H1 (cell line): ENCODE measurements around the gene PGP. TPM values are rescaled to one million over a fixed set of nuclear protein-coding genes. Genes with fewer than 3 reads are reported as not detected.

Experiments
- CTCF ChIA-PET: fragments of 300-600 bp; sonication (Branson Sonifier 250); formaldehyde crosslinking; loops from one replicate; lab custom pipeline; 2021; ENCODE audit not compliant: partially characterized antibody; lab: Charles Lee
- POLR2A ChIA-PET: fragments of 300-600 bp; sonication (Branson Sonifier 250); formaldehyde crosslinking; loops from one replicate; lab custom pipeline; 2021; ENCODE audit warnings: inconsistent platforms; ENCODE audit not compliant: partially characterized antibody; lab: Charles Lee
- DNase-seq, 2 experiments: peaks; one replicate each; pipeline versions ENCODE4 v3.0.0 to v3.0.0-alpha.2; 2010 to 2022; ENCODE audit warnings: low spot score in 2 of 2, low read depth in 1 of 2, mixed read lengths in 1 of 2
- FAIRE-seq: peaks from 2 replicates; lab custom pipeline; 2011; peaks lifted over from hg19 to GRCh38; lab: Jason Lieb, UNC
- H2AFZ ChIP-seq: 2 replicates; pipeline ENCODE4 v1.8.1; 2012; ENCODE audit warnings: low read length, inconsistent platforms
- H2AK5ac ChIP-seq: 2 replicates; pipeline ENCODE4 v1.6.1; 2013; ENCODE audit warnings: low read depth, low read length
- H2BK120ac ChIP-seq: replicated peaks from 2 replicates; pipeline ENCODE3; 2013; ENCODE audit warnings: low read depth, low read length, inconsistent platforms
- H2BK12ac ChIP-seq: 2 replicates; pipeline ENCODE4 v1.6.1; 2013; ENCODE audit warnings: low read depth, low read length
- H2BK15ac ChIP-seq: 2 replicates; pipeline ENCODE4 v1.6.1; 2013; ENCODE audit warnings: low read length
- H2BK20ac ChIP-seq: 2 replicates; pipeline ENCODE4 v1.6.1; 2013; ENCODE audit warnings: low read length
- H2BK5ac ChIP-seq: 2 replicates; pipeline ENCODE4 v1.6.1; 2013; ENCODE audit warnings: low read depth, low read length
- H3K14ac ChIP-seq: 2 replicates; pipeline ENCODE4 v1.6.1; 2013; ENCODE audit warnings: inconsistent platforms; ENCODE audit not compliant: insufficient read length
- H3K18ac ChIP-seq: 2 replicates; pipeline ENCODE4 v1.6.1; 2013; ENCODE audit warnings: low read length; ENCODE audit errors: extremely low read depth
- H3K23ac ChIP-seq: 2 replicates; pipeline ENCODE4 v1.6.1; 2013; ENCODE audit warnings: inconsistent platforms; ENCODE audit not compliant: insufficient read length
- H3K23me2 ChIP-seq: 2 replicates; pipeline ENCODE4 v1.6.1; 2013; ENCODE audit warnings: low read depth, low read length
- H3K27ac ChIP-seq: 2 replicates; pipeline ENCODE4 v1.6.1; 2011; ENCODE audit warnings: low read depth, low read length, inconsistent platforms
- H3K27me3 ChIP-seq, 4 experiments: replicated peaks in 1 of 4; 1 replicate in 1 of 4; 2 replicates in 3 of 4; pipeline versions ENCODE4 v1.6.1 to v1.8.1; 2011 to 2013; ENCODE audit warnings: low read length in 3 of 4, mild to moderate bottlenecking in 3 of 4, inconsistent platforms in 2 of 4, mixed read lengths in 2 of 4, moderate library complexity in 1 of 4; ENCODE audit not compliant: control insufficient read depth in 3 of 4, insufficient read depth in 3 of 4; ENCODE audit errors: extremely low read depth in 1 of 4
- H3K36me3 ChIP-seq, 4 experiments: 2 replicates each; pipeline versions ENCODE4 v1.6.1 to v1.8.1; 2011 to 2013; ENCODE audit warnings: mild to moderate bottlenecking in 4 of 4, low read length in 3 of 4, moderate library complexity in 2 of 4, control low read depth in 1 of 4, inconsistent platforms in 1 of 4; ENCODE audit not compliant: insufficient read depth in 4 of 4, control insufficient read depth in 2 of 4
- H3K4ac ChIP-seq: replicated peaks from 2 replicates; pipeline ENCODE3; 2013; ENCODE audit warnings: low read length, low read depth, mixed read lengths, inconsistent platforms; ENCODE audit not compliant: insufficient read length
- H3K4me1 ChIP-seq, 4 experiments: replicated peaks in 1 of 4; 1 replicate in 1 of 4; 2 replicates in 3 of 4; pipeline versions ENCODE4 v1.6.1 to v1.8.1; 2011 to 2013; ENCODE audit warnings: low read length in 3 of 4, inconsistent platforms in 2 of 4, mixed read lengths in 1 of 4; ENCODE audit not compliant: insufficient read depth in 4 of 4, control insufficient read depth in 3 of 4
- H3K4me2 ChIP-seq, 2 experiments: 2 replicates each; pipeline versions ENCODE4 v1.6.1 to v1.8.1; 2011 to 2013; ENCODE audit warnings: low read depth in 2 of 2, low read length in 2 of 2, control low read depth in 1 of 2, inconsistent platforms in 1 of 2, mild to moderate bottlenecking in 1 of 2; ENCODE audit not compliant: insufficient read depth in 1 of 2
- H3K4me3 ChIP-seq, 4 experiments: fragments of 200-600, 300-600 bp in 1 of 4; sonication (generic), shearing (Covaris generic), sonication (Bioruptor Twin) in 1 of 4; 2 replicates each; pipeline versions ENCODE4 v1.5.1 to v1.8.1; 2011 to 2016; ENCODE audit warnings: low read length in 4 of 4, low read depth in 3 of 4, control low read depth in 2 of 4, inconsistent platforms in 2 of 4, mild to moderate bottlenecking in 2 of 4, mixed read lengths in 1 of 4, moderate library complexity in 1 of 4; ENCODE audit not compliant: insufficient read depth in 2 of 4; ENCODE audit errors: extremely low read depth in 1 of 4
- H3K56ac ChIP-seq: replicated peaks from 2 replicates; pipeline ENCODE3; 2013; ENCODE audit warnings: low read depth, mild to moderate bottlenecking, mixed read lengths, low read length, inconsistent platforms; ENCODE audit not compliant: insufficient read length
- H3K79me1 ChIP-seq: 2 replicates; pipeline ENCODE4 v1.6.1; 2013; ENCODE audit warnings: low read depth, low read length, control low read depth
- H3K79me2 ChIP-seq, 2 experiments: 2 replicates each; pipeline versions ENCODE4 v1.6.1 to v1.8.1; 2012 to 2013; ENCODE audit warnings: low read length in 2 of 2, mild to moderate bottlenecking in 2 of 2, inconsistent platforms in 1 of 2; ENCODE audit not compliant: insufficient read depth in 2 of 2, control insufficient read depth in 1 of 2
- H3K9ac ChIP-seq, 4 experiments: replicated peaks in 1 of 4; 1 replicate in 1 of 4; 2 replicates in 3 of 4; pipeline versions ENCODE4 v1.6.1 to v1.8.1; 2011 to 2013; ENCODE audit warnings: low read depth in 3 of 4, low read length in 3 of 4, control low read depth in 2 of 4, mild to moderate bottlenecking in 2 of 4, moderate library complexity in 2 of 4, inconsistent platforms in 1 of 4; ENCODE audit errors: extremely low read depth in 1 of 4
- H3K9me3 ChIP-seq, 2 experiments: 2 replicates each; pipeline versions ENCODE4 v1.6.1 to v1.8.1; 2012 to 2013; ENCODE audit warnings: mild to moderate bottlenecking in 2 of 2, moderate library complexity in 2 of 2, control low read depth in 1 of 2, inconsistent platforms in 1 of 2, low read depth in 1 of 2, low read length in 1 of 2, mixed read lengths in 1 of 2; ENCODE audit not compliant: insufficient read depth in 2 of 2
- H4K20me1 ChIP-seq, 2 experiments: replicated peaks in 1 of 2; 2 replicates each; pipeline versions ENCODE3 to v1.8.1; 2011 to 2013; ENCODE audit warnings: inconsistent platforms in 2 of 2, low read length in 2 of 2, mild to moderate bottlenecking in 1 of 2; ENCODE audit not compliant: insufficient read depth in 2 of 2, control insufficient read depth in 1 of 2
- H4K5ac ChIP-seq: 2 replicates; pipeline ENCODE4 v1.6.1; 2013; ENCODE audit warnings: low read length, low read depth, mixed read lengths, inconsistent platforms; ENCODE audit not compliant: insufficient read length
- H4K8ac ChIP-seq: 2 replicates; pipeline ENCODE4 v1.8.0; 2013; ENCODE audit warnings: mild to moderate bottlenecking, moderate library complexity, low read length, inconsistent platforms; ENCODE audit not compliant: insufficient read depth; ENCODE audit errors: extremely low read depth
- H4K91ac ChIP-seq: replicated peaks from 2 replicates; pipeline ENCODE3; 2013; ENCODE audit warnings: low read length, mixed read lengths, inconsistent platforms; ENCODE audit not compliant: insufficient read length
- CBX8 ChIP-seq: fragments of 300-800, 300-1000 bp; sonication (generic); IDR thresholded peaks from 2 replicates; pipeline ENCODE4 v1.7.1; 2016; ENCODE audit warnings: low read depth, low read length, borderline replicate concordance
- PHF8 ChIP-seq: fragments of 200-600 bp; sonication (generic); conservative IDR thresholded peaks from 2 replicates; pipeline ENCODE4 v1.7.1; 2012; ENCODE audit warnings: low read depth, mild to moderate bottlenecking, inconsistent platforms, low read length, moderate library complexity
- POLR2AphosphoS5 ChIP-seq: IDR thresholded peaks from 2 replicates; pipeline ENCODE4 v1.6.1; 2011; ENCODE audit warnings: low read depth, low read length
- RAD21 ChIP-seq, 2 experiments: IDR thresholded peaks in 1 of 2; conservative IDR thresholded peaks in 1 of 2; 2 replicates each; pipeline ENCODE4 v1.6.1; 2011; ENCODE audit warnings: low read depth in 2 of 2, low read length in 2 of 2, improper control_type of control experiment in 1 of 2, inconsistent platforms in 1 of 2, mild to moderate bottlenecking in 1 of 2, moderate library complexity in 1 of 2
- WGBS, 2 experiments: shearing (Covaris generic) in 1 of 2; methylation state at CpG; one replicate each; pipeline versions ENCODE4 v1.1.6 to v1.1.7; 2013 to 2015; ENCODE audit warnings: low lambda C conversion rate in 2 of 2, mixed read lengths in 2 of 2, inconsistent platforms in 1 of 2, low coverage in 1 of 2, missing lambda C conversion rate in 1 of 2; ENCODE audit not compliant: insufficient replicate concordance in 2 of 2, insufficient coverage in 1 of 2, insufficient read length in 1 of 2; ENCODE audit errors: extremely low coverage in 1 of 2, missing lambda C conversion rate in 1 of 2; 5-methylcytosine and 5-hydroxymethylcytosine counted together
- polyA plus RNA-seq, 7 experiments: library from polyadenylated mRNA; depleted of rRNA in 3 of 7; stranded (reverse) in 5 of 7; unstranded in 2 of 7; fragments of >200 nt in 5 of 7; fragments of 200-250 nt in 2 of 7; gene quantifications; 1 replicate in 5 of 7; 2 replicates in 1 of 7; 4 replicates in 1 of 7; pipeline versions ENCODE4 v1.2.1 to v1.2.3, GENCODE V29; 2011 to 2013; ENCODE audit warnings: missing spikeins in 2 of 7, mixed read lengths in 2 of 7
- total RNA-seq: library from RNA; stranded (reverse); fragmentation: NEBNext Ultra II Directional; extraction: Animal tissue kit (Norgen Biotek cat#: 25700); gene quantifications from 2 replicates; pipeline ENCODE4 v1.2.1, GENCODE V29; 2021

The PGP gene
- total and polyA plus RNA-seq, 2 of the 8 experiments (the other 6 are each of a cell fraction or from before 2014, with no cell fraction given): 30.9 to 55.9 TPM

DNA sequence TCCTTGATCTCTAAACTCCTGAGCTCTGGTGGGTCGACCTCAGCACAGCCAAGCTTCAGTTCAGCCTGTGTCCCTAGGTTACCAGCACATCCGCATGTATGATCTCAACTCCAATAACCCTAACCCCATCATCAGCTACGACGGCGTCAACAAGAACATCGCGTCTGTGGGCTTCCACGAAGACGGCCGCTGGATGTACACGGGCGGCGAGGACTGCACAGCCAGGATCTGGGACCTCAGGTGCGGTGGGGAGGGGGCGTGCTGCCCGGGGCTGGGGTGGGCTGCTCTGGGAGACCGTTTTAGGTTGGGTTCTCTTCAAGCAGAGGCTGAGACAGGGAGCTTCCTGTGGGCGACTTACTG lies 8.2 kb downstream of the PGP start:
- no peak overlapping the region for H3K18ac ChIP-seq
- H2BK20ac ChIP-seq: peak overlapping the region; percentile 80; the same call in 1 of the 2 replicates
- H3K23ac ChIP-seq: no peak overlapping the region
- H2BK120ac ChIP-seq: no peak overlapping the region
- H3K4me1 ChIP-seq: peaks cover 0 to 17% (median 9%) of the 10 kb centered on the region in 4 experiments; a peak in 6 of 7 replicates
- H3K4me3 ChIP-seq: peak overlapping the region; percentile 78 to 97 (median 92); a peak in 6 of 8 replicates
- no peak overlapping the region for H3K56ac ChIP-seq
- peak overlapping the region; percentile 87 to 91 for H3K4me2 ChIP-seq
- no peak overlapping the region for H3K27ac ChIP-seq
- H4K20me1 ChIP-seq: peaks cover 0 to 16% of the 10 kb centered on the region in 2 experiments
- H3K27me3 ChIP-seq: no peaks in the 10 kb centered on the region; a peak in 1 of 7 replicates
- 0 out of 2 replicates have a peak overlapping the region, but pooled peaks have one; percentile 88 for H2BK15ac ChIP-seq
- H2BK12ac ChIP-seq: 0 out of 2 replicates have a peak overlapping the region, but pooled peaks have one; percentile 39
- WGBS, 2 experiments: 93% methylated on average over 14 of the region's 18 CpGs; no CpG with 5 or more reads in 1 of the 2 experiments
- peaks cover 4 to 34% (median 12%) of the 10 kb centered on the region in 4 experiments; a peak in 6 of 8 replicates for H3K36me3 ChIP-seq
- H3K4ac ChIP-seq: no peak overlapping the region
- H3K9ac ChIP-seq: peak overlapping the region in 3 of 4 experiments; percentile 1 to 94 (median 57); a peak in 2 of 7 replicates
- H3K9me3 ChIP-seq: no peaks in the 10 kb centered on the region
- DNase-seq: no peak
- H2BK5ac ChIP-seq: peak overlapping the region; percentile 97; the same call in 1 of the 2 replicates
- ChIA-PET POLR2A (interaction anchor here (0.7 to 15.1 kb wide), 12 partner anchors 9 to 53 kb away, joined by 3 to 156 read pairs (median 4); partner anchors contain the start of genes CASKIN1, ECI1, PGP and TRAF7), CTCF (interaction anchor here (0.7 to 1.4 kb wide), 4 partner anchors 11 to 727 kb away, joined by 3 to 4 read pairs (median 3); no protein-coding TSS in a partner anchor)
- no peak overlapping the region for H4K5ac ChIP-seq
- peaks cover 6% of the 10 kb centered on the region for H3K79me1 ChIP-seq
- no peak overlapping the region for H4K91ac ChIP-seq
- no peak overlapping the region for H2AFZ ChIP-seq
- H3K23me2 ChIP-seq: peaks cover 11% of the 10 kb centered on the region; the same call in 1 of the 2 replicates
- no peak overlapping the region for H3K14ac ChIP-seq
- no peak for FAIRE-seq
- H3K79me2 ChIP-seq: peaks cover 0 to 7% of the 10 kb centered on the region in 2 experiments; a peak in 1 of 4 replicates
- peak overlapping the region; percentile 64 for H4K8ac ChIP-seq
- peak overlapping the region; percentile 93; the same call in 1 of the 2 replicates for H2AK5ac ChIP-seq
- TF ChIP-seq RAD21 (IDR thresholded peaks at IDR 0.05 in 1 of 2, conservative IDR thresholded peaks at IDR 0.05 in 1 of 2; ENCODE audit: low read depth in 2 of 2, low read length in 2 of 2): no peak
- TF ChIP-seq POLR2AphosphoS5: 0 out of 2 replicates have a peak, but pooled peaks have one; percentile 7
- TF ChIP-seq PHF8: no peak
- no peak for TF ChIP-seq CBX8
